GM18907 (cell line): ENCODE results near the gene NPVF.

Experiments
- ATAC-seq: cut with Tn5 transposase; IDR thresholded peaks from one replicate; pipeline ENCODE4 v1.9.1; 2021; ENCODE audit warnings: mild to moderate bottlenecking, moderate library complexity; ENCODE audit not compliant: unreplicated experiment

Gene NPVF

DNA sequence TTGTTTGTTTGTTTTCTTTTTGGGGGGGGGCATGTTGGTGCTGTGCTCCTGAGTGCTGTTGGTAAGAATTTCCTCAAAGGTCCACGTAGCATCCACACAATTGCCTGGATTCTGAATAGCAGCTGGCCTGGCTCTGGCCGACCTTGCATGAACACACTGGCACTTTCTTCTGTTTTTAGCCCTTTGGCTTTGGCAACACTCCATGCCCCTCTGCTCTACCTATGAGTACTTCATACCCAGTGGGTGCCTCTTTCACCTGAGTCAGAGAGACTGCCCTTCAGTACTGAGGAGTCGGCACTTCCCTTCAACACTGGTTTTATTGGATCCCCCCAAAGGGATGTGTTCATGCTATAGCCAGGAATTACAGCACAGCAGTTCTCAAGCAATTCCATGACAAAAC, 7.2 kb upstream of the NPVF start:
- no peak for ATAC-seq

DNA sequence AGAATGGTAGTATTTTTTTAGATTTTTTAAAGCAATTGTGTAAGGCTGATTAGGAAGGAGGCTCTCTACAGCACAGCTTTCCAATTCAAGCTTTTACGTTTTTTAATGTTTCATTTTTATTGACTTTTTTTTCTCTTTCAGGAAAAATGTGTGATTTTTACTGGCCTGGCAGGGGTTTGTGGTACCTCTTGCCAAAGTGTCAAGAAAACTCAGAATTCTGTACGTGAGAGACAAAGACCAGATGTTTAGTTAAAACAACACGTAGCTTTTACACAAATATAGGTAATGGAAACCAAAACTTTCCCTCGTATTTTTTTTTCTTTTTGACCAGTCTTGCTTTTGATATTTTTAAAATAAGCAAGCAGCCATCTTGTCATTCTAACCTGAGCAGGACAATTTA, 6.0 kb upstream of the NPVF start:
- no peak for ATAC-seq

DNA sequence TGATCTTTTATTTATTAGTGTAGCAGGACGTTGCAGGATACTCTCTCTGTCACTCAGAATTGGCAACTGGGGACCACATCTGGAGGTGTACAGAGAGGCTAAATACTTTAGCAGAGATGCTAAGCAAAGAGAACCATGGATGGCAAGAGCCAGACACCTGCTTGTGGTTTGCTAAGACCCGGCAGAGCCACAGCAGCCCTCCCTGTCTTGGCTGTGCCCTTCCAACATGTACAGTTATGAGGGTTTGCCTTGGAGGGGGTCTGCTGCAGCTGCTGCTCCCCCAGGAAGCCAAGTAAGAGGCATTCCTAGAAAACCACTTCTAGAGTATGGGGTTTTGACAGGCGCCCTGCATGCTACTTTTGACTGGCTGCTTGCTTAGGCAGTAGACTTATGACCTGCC, 5.1 kb downstream of the NPVF start:
- no peak for ATAC-seq

DNA sequence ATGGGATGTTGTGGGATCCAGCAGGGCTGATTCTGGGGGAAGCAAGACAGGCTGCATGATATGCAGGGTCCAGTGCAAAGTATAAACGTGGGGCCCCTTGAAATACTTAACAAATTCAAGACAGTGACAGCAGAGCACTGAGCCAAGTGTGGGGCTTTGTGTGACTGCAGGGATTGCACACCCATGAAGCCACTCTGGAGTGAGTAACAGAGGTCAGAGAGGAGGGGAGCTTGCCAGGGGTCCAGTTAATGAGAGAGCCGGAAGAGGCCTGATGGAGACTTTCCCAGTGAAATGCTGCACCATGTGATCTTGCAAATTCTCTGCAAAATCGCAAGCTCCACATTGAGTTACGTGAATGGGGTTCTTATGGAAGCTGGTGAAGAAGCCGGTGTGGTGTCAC, 5.6 kb downstream of the NPVF start:
- no peak for ATAC-seq

DNA sequence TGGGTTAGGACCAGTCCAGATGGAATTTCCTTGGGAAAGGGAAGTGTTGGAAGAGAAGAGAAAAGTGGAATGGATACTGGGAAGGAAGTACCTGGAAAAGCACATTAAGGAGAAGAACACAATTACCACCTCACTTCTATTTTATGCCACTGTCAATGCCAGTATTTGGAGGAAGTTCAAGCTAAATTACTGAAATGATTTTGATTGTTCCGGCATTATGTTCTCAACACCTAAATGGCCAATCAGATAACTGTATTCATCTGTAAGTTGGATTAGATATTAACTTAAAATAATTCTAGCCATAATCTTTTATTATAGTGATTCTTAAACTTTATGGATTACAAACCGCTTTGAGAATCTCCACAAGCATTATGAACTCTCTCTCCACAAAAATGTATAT, 7.3 kb downstream of the NPVF start:
- ATAC-seq: no peak

DNA sequence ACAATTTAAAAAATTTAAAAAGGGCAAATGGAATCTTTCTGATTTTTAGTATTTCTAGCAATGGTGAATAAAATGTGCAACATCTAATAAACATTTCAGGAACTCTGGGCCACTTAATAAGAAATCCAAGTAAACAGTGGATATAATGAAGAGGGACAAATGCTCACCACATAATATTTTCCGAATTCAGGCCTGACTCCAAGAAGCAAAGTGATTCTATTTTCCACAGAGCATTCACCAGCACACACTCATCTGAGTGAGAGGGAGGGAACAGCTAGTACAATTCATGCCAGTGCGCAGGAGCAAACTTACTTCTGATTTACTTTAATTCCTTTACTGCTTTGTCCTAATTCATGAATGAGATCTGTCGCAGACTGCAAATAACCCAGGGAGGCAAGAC, 10.1 kb downstream of the NPVF start:
- ATAC-seq: no peak

DNA sequence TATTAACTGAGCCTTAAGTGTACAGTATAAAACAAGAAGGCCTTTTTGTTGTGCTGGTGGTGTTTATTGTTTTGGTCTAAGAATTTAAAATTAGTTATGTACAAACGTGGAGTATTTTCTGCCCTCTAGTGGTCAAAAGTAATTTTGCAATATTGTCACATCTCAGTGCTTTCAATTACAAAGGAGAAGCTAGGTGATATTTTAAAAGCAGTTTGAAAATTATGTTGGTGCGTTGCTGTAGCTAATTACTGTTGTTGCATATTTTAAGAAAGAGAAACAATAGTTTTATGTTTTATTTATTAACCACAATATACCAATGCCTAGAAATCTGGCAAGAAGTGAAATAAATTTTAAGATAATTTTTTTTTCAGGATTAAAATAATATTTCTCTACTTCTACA, 11.4 kb downstream of the NPVF start:
- no peak for ATAC-seq

DNA sequence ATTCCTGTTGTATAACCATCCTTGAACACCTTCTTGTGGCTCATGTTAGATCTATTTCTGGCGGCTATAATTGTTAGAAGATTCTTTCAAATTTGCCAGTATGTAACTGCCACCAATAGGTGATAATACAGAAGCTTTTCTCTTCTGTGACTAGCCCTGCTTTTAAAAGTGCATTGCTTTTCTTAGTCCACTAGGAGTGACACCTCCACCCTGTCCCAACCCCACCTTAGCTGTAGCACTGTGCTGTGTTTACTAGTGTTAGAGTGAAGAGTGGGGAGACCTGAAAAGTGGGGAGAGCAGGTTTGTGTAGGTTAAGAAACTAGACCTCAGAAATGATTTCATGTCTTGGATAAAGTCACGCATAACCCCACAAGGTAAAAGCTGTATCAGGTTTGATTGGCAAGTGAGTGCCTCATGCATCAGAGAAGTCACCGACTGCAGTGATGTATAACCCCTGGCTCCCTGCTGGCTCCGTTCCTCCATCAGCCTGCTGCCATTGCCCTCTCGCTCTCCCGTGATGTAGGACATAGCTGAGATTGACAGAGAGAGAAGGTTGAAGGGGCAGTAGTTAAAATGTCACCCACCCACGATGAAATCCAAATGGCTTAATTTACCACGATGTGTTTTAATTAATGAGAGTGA, 12.5 kb downstream of the NPVF start:
- ATAC-seq: no peak

DNA sequence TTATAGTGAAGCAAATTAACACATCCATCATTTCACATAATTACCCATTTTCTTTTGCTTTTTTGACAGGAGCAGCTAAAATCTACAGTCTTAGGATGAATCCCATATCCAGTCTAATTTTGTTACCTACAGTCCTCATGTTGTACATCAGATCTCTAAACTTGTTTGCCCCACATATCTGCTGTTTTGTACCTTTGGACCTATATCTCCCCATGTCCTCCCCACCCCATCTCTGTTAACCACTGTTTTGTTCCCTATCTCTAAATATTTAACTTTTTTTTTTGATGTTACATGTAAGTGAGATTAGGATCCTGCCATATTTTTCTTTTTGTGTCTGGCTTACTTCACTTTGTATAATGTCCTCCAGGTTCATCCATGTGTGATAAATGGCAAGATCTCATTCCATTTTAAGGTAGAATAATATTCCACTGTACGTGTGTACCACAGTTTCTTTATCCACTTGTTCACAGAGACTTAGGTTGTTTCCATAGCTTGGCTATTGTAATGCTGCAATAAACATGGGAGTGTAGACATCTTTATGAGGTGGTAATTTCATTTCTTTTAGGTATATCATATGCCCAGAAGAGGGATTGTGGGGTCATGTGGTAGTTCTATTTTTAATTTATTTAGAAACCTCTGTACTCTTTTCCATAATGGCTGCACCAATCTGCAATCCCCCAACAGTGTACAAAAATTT, 19.6 kb downstream of the NPVF start:
- no peak for ATAC-seq

DNA sequence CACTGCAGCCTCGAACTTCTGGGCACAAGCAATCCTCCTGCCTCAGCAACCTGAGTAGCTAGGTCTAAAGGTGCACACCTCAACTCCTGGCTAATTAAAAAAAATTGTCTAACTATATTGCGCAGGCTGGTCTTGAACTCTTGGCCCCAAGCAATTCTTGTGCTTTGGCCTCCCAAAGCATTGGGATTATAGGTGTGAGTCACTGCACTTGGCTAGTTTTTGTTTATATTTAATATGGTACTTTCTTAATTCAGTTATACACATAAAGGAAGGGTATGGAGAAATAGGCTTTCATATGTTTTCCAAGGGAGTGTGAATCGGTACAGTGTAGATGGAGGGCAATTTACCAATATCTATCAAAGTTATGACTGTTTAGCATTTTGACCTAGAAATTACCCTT, 20.4 kb downstream of the NPVF start:
- no peak for ATAC-seq

DNA sequence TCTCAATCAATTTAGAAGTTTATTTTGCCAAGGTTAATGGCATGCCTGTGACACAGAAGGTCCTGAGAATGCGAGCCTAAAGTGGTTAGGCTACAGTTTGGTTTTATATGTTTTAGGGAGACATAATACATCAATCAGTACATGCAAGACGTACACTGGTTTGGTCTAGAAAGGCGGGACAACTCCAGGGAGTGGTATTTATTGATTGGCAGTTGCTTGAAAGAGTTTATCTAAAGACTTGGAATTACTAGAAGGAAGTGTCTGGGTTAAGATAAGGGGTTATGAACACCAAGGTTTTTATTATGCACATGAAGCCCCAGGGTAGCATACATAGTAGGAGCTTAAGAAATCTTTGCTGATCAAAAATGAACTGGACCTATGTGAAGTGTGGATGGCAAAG, 21.5 kb downstream of the NPVF start:
- ATAC-seq: no peak

DNA sequence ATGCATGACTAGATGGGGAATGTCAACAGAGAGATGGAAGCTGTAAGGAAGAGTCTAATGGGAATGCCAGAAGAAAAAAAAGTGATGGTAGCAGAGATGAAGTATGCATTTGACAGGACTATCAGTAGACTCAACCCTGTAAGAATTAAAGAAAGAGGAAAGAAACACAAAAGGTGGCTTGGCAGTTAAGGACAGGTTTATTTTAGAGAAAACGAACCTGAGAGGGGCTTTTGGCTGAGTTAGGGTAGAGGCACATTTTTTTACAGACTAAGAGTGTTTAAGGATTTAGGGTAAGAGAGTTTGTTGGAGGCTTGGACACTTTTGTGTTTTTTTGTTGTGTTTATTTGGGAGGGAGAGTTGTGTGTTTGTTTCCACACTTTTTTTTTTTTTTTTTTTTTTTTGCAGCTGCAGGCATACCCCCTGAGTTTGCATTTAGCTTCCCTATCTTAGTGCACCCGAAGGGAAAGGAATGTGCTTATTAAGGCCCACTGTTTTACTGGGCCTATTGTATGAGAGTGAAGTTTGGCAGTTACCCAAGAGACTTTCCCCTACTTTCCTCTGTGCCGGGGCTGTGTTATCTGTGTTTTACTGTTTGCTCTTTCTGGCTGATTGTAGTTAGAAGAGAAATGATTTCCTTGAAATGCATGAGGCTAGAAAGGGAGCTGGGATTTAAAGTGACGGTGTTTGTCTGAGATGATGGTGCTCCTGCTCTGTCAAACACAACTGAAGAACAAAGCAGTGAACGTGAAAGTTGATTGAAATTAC, 32.0 kb downstream of the NPVF start:
- no peak for ATAC-seq

DNA sequence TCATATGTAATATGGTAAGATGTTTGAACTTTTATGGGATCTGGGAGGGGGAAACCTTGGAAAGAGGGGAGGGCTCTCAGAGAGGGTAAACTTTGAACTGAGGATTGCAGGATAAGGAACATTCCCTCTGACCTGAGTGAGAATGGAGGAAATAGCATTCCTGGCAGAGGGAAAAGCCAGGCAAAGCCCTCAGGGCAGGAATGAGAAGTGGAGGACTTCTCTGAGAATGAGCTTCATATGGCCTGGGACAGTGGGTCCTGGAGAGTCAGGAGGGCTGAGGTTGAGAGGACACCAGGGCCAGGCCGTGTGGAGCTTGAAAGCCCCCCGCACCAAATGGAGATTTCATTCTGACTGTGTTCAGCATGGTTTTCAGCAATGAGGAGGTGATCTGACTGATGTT, 34.2 kb downstream of the NPVF start:
- no peak for ATAC-seq

DNA sequence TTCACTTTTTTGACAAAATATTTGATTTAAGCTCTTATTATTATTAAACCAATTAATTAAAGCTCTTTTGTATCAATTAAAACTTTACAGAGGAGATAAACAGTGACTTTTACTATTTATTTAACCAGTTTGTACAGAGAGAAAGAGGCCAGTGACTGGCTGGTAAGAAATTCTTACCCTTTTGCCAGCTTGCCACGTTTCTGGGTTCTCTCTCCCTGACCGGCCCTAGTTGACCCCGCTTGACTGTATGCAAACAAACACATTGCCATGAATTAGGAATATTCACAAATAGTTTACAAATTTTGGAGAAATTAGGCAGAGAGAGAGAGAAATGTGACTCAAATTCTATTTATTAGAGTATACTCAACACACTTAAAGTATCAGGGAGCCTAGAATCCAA, 36.2 kb downstream of the NPVF start:
- ATAC-seq: no peak

DNA sequence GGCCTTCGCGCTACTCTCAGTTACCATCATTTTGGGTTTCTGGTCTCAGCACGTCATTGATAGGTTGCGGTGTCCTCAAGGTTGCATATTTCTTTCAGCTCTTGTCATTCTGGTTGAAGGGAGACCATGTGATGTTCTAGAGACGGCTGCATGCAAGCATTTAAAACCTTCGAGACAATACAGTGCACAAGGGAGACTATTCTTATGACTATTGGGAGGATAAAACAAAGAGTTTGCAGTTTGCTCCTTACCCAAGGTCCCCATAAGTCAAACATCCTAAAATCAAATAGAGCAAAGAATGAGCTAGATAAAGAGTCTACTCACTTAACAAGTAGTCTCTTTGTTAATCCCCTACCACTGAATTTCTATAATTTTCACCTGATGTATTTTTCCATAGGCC, 39.1 kb downstream of the NPVF start:
- ATAC-seq: no peak

DNA sequence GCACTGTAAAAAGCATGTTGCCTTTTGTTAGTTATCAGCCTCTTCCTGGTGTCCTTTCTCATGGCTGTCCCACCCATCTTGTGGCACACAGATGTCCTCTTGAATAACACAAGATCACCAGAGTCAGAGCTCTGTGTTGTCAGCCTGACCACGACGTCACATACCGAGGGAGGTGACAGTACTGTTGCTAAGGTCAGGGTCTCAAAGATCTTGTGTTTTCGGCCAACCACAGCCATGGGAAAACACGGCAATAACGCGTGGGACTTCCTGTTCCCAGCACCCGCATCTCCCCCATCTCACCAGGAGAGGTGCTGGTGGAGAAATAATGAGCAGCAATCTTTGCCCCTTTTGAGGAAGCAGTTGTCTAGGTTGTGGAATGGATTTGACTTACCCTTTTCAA, 40.4 kb downstream of the NPVF start:
- ATAC-seq: no peak

DNA sequence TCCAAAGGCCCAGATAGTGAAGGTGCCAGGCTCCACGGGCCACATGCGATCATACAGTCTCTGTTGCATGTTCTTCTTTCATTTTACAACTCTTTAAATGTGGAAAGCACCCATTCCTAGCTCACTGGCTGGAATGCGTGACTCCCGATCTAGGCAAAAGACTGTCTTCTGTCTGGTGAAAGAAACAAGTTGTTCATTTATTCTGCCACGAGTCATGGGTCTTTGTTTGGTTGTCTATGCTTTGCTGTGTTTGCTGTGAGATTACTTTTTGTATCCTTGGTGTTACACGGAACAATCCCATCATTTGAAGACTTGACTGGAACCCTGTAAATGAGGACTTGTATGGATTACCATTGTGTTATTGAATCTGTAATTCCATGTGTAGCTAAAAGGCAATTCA, 41.9 kb downstream of the NPVF start:
- no peak for ATAC-seq

DNA sequence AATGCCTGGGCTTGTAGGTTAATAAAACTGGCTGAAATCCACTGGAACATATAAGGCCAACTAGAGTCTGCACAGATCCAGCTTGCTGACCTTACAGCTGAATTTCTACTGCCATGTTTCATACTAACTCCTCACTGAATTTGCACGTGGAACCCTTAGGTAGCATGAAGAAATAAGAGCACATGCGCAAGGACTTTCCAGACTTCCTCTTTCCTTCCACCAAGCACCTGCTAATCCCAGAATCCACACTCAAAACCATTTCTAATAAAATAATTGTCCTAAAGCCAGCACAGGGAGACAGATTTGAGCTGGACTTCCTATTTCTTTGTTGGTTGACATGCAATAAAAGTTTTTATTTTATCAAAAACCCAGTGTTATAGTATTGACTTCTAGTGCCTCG, 46.8 kb downstream of the NPVF start:
- ATAC-seq: no peak

DNA sequence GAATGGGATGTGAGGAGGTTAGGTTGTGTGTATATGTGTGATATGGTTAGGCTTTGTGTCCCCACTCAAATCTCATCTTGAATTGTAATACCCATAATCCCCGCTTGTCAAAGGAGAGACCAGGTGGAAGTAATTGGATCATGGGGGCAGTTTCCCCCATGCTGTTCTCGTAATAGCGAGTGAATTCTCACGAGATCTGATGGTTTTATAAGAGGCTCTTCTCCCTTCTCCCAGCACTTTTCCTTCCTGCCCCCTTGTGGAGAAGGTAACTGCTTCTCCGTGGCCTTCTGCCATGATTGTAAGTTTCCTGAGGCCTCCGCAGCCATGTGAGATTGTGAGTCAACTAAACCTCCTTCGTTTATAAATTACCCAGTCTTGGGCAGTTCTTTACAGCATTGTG, 47.3 kb downstream of the NPVF start:
- ATAC-seq: no peak

DNA sequence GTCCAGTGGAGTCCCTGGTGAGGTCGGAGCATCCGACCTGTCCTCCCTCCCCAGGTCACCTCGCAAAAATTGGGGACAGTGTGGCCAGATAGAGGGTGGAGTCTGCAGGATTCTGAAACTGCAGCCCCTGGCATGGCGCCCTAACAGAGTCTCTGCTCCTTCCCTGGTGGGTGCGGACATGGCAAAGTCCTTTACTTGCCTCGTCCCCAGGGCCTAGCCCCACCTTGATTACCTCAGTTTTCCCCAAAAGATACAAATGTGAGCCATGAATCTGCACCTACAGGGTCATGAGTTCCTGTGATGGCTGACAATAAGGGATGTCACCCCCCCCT, 47.7 kb downstream of the NPVF start:
- ATAC-seq: peak; percentile 42

DNA sequence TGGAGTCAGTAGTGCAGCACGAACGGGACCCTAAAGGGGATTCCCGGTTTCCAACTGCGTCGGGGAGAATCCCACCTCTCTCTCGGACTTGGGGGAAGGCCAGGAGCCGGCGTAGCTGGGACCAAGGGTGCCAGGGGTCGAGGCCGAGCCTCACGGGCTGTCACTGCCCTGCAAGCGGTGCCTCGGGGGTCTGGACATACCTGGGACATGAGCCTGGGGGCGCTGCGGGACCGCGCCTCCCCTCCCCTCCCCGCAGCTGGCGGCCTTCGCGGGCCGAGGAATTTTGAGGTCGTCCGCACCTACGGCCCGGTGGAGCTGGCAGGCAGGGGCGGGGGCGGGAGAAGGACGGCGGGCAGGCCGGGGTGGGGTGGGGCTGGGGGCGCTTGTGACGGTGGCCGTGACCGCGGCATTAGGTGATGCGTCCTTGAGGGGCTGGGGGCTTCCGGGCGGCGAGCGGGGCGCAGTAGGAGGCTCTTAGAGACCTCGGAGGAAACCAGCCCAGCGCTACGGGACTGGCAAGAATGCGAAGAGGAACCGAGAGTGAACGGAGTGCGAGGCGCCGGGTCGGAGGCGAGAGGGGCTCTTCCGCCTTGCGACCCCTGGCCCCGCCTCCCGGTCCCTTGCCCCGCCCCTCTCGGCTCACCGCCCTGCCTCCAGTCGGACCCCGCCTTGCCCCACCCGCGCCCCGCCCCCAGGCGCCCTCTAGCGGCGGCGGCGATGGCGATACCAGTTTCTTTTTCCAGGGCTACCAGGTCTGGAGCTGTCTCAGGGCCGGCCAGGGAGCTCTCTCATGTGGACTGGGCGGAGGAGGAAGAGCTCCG, 48.3 kb downstream of the NPVF start:
- ATAC-seq: peak; percentile 96

DNA sequence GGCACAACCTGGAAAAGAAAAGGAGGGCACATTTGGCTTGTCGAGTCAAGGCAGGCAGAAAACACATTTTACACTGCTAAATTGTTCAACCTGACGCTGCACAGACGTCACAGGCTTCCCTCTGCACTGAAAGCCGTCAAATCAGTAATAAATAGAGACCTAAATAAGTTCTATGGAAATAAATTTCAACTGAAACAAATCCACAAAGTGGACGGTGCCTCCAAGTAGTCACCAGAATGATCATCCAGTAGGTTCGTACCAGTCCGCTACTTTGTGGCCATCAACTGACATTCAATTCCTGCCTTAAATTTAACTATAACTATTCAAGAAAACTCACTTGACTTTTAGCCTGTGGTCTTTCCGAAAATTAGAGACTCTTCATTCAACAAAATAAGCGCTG, 49.0 kb downstream of the NPVF start:
- no peak for ATAC-seq
